HL-60 (cell line): ENCODE data around the gene IGFBP7.

ENCODE experiments used
- DNase-seq, 2 experiments: peaks; one replicate each; pipeline ENCODE4 v3.0.0-alpha.2; 2010 to 2020; ENCODE audit warnings: low read depth in 1 of 2, low spot score in 1 of 2
- H3K27ac ChIP-seq: fragments of 250-450 bp; sonication (Bioruptor Pico); replicated peaks from 2 replicates; pipeline ENCODE4 v1.5.1; 2020; ENCODE audit warnings: mild to moderate bottlenecking, moderate library complexity
- H3K27me3 ChIP-seq: fragments of 250-450 bp; sonication (Bioruptor Pico); 2 replicates; pipeline ENCODE4 v1.5.1; 2021; ENCODE audit warnings: mild to moderate bottlenecking, moderate library complexity; ENCODE audit not compliant: insufficient read depth, poor library complexity, severe bottlenecking
- H3K4me3 ChIP-seq: replicated peaks from 2 replicates; pipeline ENCODE4 v1.5.1; 2011; ENCODE audit warnings: mild to moderate bottlenecking, control low read depth, low read length; ENCODE audit not compliant: insufficient read depth
- GABPA ChIP-seq: IDR thresholded peaks from 2 replicates; pipeline ENCODE4 v1.6.1; 2012; ENCODE audit warnings: low read depth
- POLR2AphosphoS5 ChIP-seq: IDR thresholded peaks from 2 replicates; pipeline ENCODE4 v1.6.1; 2012; ENCODE audit warnings: low read depth
- REST ChIP-seq: IDR thresholded peaks from 2 replicates; pipeline ENCODE4 v1.6.1; 2012; ENCODE audit warnings: low read depth; ENCODE audit not compliant: insufficient replicate concordance
- SPI1 ChIP-seq: IDR thresholded peaks from 2 replicates; pipeline ENCODE4 v1.6.1; 2012; ENCODE audit warnings: low read depth, mild to moderate bottlenecking, borderline replicate concordance
- TF ChIP-seq, protein P1 (sequence below): IDR thresholded peaks from one replicate; pipeline ENCODE4 v1.5.1; 2011; ENCODE audit warnings: low read length, control low read depth, inconsistent platforms; ENCODE audit not compliant: insufficient read depth

IGFBP7 gene

GRCh38 chr4:57117491-57117890, 7.3 kb upstream of the IGFBP7 start:
- Histone ChIP-seq H3K27me3 (no peaks in the 10 kb centered on the region), H3K27ac (no peak overlapping the region), H3K4me3 (no peak overlapping the region)
- DNase-seq = peak in 1 of 2 experiments; percentile 27
- peak; percentile 69; the same call in 1 of the 2 replicates for TF ChIP-seq SPI1
- TF ChIP-seq REST = no peak
- no peak for TF ChIP-seq POLR2AphosphoS5

GRCh38 chr4:57116245-57116644, 6.1 kb upstream of the IGFBP7 start:
- no peak for TF ChIP-seq GABPA
- TF ChIP-seq POLR2AphosphoS5 = no peak
- TF ChIP-seq, protein P1, sequence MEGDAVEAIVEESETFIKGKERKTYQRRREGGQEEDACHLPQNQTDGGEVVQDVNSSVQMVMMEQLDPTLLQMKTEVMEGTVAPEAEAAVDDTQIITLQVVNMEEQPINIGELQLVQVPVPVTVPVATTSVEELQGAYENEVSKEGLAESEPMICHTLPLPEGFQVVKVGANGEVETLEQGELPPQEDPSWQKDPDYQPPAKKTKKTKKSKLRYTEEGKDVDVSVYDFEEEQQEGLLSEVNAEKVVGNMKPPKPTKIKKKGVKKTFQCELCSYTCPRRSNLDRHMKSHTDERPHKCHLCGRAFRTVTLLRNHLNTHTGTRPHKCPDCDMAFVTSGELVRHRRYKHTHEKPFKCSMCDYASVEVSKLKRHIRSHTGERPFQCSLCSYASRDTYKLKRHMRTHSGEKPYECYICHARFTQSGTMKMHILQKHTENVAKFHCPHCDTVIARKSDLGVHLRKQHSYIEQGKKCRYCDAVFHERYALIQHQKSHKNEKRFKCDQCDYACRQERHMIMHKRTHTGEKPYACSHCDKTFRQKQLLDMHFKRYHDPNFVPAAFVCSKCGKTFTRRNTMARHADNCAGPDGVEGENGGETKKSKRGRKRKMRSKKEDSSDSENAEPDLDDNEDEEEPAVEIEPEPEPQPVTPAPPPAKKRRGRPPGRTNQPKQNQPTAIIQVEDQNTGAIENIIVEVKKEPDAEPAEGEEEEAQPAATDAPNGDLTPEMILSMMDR = no peak
- TF ChIP-seq SPI1 = no peak
- TF ChIP-seq REST = no peak
- Histone ChIP-seq H3K27me3 (no peaks in the 10 kb centered on the region), H3K4me3 (no peak overlapping the region), H3K27ac (no peak overlapping the region)
- no peak for DNase-seq

DNA sequence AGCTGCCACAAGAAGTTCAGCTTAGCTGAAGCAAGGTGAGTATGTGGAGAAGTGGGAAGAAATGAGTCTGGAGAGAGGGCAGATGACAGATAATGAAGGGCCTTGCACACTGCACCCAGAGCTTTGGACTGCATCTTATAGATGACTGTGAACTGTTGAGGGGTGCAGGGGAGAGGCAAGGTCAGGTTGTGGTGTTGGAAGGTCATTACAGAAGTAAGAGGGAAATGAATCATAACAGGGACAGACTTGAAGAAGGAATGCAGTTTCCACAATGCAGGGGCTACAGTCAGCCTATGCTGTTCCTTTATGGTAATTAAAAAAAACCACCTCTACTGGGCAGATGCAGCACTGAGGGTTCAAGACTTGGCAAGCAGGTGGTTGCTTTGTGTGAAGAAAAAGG, 4.8 kb upstream of the IGFBP7 start:
- H3K4me3 ChIP-seq = no peak overlapping the region
- no peak overlapping the region for H3K27ac ChIP-seq
- no peak for DNase-seq
- H3K27me3 ChIP-seq = no peaks in the 10 kb centered on the region
- no peak for TF ChIP-seq GABPA
- TF ChIP-seq, protein P1 = no peak
- no peak for TF ChIP-seq SPI1
- TF ChIP-seq POLR2AphosphoS5 = no peak
- TF ChIP-seq REST = no peak

DNA sequence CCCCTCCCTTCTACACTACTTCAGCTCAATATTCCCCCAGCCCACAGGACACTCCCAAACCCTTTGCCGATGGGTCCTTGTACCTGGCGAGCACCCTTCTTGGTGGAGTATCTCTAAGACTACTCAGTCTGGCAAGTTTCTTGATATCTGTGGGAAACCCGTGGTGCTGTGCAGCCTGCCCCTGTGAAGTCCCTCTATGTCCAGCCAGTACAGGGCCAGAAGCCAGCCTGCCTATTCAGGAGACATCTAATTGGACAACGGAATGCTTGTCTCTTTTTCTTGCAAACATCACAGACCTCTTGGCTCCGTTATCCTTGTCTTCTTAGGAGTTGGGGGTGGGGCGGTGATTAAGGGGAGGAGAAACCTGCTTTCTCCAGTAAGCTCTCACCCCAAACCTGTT, 3.7 kb upstream of the IGFBP7 start:
- TF ChIP-seq SPI1 (no peak), REST (no peak), POLR2AphosphoS5 (no peak), GABPA (no peak)
- TF ChIP-seq, protein P1 = no peak
- H3K27me3 ChIP-seq = no peaks in the 10 kb centered on the region
- no peak overlapping the region for H3K4me3 ChIP-seq
- no peak overlapping the region for H3K27ac ChIP-seq
- no peak for DNase-seq
